SK-N-MC (cell line): ENCODE data around the gene DIPK1B.

Experiments
- EZH2 ChIP-seq: fragments of 200-600 bp; sonication (generic); IDR thresholded peaks from one replicate; pipeline ENCODE4 v1.6.1; 2017; ENCODE audit warnings: antibody characterized with exemption
- FOXP2 ChIP-seq: optimal IDR thresholded peaks from 2 replicates; pipeline ENCODE3; 2011; ENCODE audit warnings: mild to moderate bottlenecking, moderate library complexity; ENCODE audit not compliant: insufficient read depth; ENCODE audit errors: extremely low read length, control extremely low read depth
- POLR2AphosphoS5 ChIP-seq: IDR thresholded peaks from 2 replicates; pipeline ENCODE4 v1.6.1; 2012; ENCODE audit warnings: mild to moderate bottlenecking, low read depth, low read length, borderline replicate concordance

- no peak for TF ChIP-seq POLR2AphosphoS5
- TF ChIP-seq EZH2 = no peak
- TF ChIP-seq FOXP2 = no peak
Observed at GRCh38 chr9:136746621-136747020, 34.2 kb downstream of the DIPK1B start.
